ENCODE results near the gene SLC25A34.

SLC25A34 gene

GRCh38 chr1:15734901-15735300 lies 1.2 kb upstream of the SLC25A34 start:
- Histone ChIP-seq H3K9me3 (no peaks in the 10 kb centered on the region), H3K27me3 (no peaks in the 10 kb centered on the region), H3K4me3 (ENCODE audit: low read depth in 1 of 2, low read length in 1 of 2) (no peak overlapping the region), H3K27ac (no peak overlapping the region), H3K36me3 (peaks cover 56% of the 10 kb centered on the region), H3K4me1 (ENCODE audit: control insufficient read depth in 1 of 2, insufficient read depth in 1 of 2, low read depth in 1 of 2, low read length in 1 of 2) (no peaks in the 10 kb centered on the region)
- no peak for TF ChIP-seq CTCF (IDR thresholded peaks at IDR 0.05)

GRCh38 chr1:15735304-15736037 lies 587 bp upstream of the SLC25A34 start:
- H3K27me3 ChIP-seq = no peaks in the 10 kb centered on the region
- H3K27ac ChIP-seq = no peak overlapping the region
- no peaks in the 10 kb centered on the region for H3K9me3 ChIP-seq
- peaks cover 50% of the 10 kb centered on the region for H3K36me3 ChIP-seq
- no peaks in the 10 kb centered on the region for H3K4me1 ChIP-seq (ENCODE audit: control insufficient read depth in 1 of 2, insufficient read depth in 1 of 2, low read depth in 1 of 2, low read length in 1 of 2)
- no peak for TF ChIP-seq CTCF (IDR thresholded peaks at IDR 0.05)
- no peak overlapping the region for H3K4me3 ChIP-seq (ENCODE audit: low read depth in 1 of 2, low read length in 1 of 2)

- no peaks in the 10 kb centered on the region for H3K9me3 ChIP-seq
- no peak overlapping the region for H3K27ac ChIP-seq
- H3K4me3 ChIP-seq (ENCODE audit: low read depth in 1 of 2, low read length in 1 of 2) = no peak overlapping the region
- TF ChIP-seq CTCF (IDR thresholded peaks at IDR 0.05) = no peak
- no peaks in the 10 kb centered on the region for H3K4me1 ChIP-seq (ENCODE audit: control insufficient read depth in 1 of 2, insufficient read depth in 1 of 2, low read depth in 1 of 2, low read length in 1 of 2)
- H3K36me3 ChIP-seq = peaks cover 36% of the 10 kb centered on the region
- no peaks in the 10 kb centered on the region for H3K27me3 ChIP-seq
Measured at GRCh38 chr1:15736892-15737261, 819 bp downstream of the SLC25A34 start.

DNA sequence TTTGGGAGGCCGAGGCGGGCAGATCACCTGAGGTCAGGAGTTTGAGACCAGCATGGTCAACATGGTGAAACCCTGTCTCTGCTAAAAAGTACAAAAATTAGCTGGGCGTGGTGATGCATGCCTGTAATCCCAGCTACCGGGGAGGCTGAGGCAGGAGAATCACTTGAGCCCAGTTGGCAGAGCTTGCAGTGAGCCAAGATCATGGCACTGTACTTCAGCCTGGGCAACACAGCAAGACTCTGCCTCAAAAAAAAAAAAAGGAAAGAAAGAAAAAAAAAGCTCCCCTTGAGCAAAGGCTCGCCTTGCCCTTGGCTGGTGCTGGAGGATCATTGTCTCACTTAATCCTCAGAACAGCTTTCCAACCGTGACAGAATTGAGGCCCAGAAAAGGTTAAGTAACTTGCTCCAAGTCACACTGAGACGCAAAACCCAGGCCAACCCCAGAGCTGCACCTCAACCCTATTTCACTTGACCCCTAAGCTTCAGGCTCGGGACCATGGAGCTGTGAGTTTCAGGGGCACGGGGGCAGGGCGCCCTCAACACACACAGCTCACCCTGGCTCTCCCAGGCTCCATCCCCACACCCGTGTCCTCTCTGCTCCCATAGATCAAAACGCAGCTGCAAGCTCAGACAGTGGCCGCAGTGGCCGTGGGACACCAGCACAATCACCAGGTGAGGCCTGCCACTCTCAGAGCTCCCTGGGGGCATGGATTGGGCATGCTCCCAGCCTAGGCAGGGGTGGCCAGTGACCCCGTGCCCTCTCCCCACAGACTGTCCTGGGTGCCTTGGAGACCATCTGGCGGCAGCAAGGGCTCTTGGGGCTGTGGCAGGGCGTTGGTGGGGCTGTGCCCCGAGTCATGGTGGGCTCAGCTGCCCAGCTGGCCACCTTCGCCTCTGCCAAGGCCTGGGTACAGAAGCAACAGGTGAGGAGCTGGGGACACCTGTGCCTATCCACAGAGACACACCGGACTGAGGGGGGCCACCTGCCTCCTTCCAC lies 1.6 kb downstream of the SLC25A34 start:
- Histone ChIP-seq H3K4me1 (ENCODE audit: control insufficient read depth in 1 of 2, insufficient read depth in 1 of 2, low read depth in 1 of 2, low read length in 1 of 2) (no peaks in the 10 kb centered on the region), H3K27ac (no peak overlapping the region), H3K4me3 (ENCODE audit: low read depth in 1 of 2, low read length in 1 of 2) (no peak overlapping the region), H3K9me3 (no peaks in the 10 kb centered on the region), H3K36me3 (peaks cover 29% of the 10 kb centered on the region), H3K27me3 (no peaks in the 10 kb centered on the region)
- no peak for TF ChIP-seq CTCF (IDR thresholded peaks at IDR 0.05)

GRCh38 chr1:15738416-15739113 lies 2.5 kb downstream of the SLC25A34 start:
- no peak for TF ChIP-seq CTCF (IDR thresholded peaks at IDR 0.05)

More at GRCh38 chr1:15738416-15739113, 2.5 kb downstream of the SLC25A34 start:
- Histone ChIP-seq H3K36me3 (peaks cover 19% of the 10 kb centered on the region), H3K4me3 (ENCODE audit: low read depth in 1 of 2, low read length in 1 of 2) (no peak overlapping the region), H3K27ac (no peak overlapping the region), H3K4me1 (ENCODE audit: control insufficient read depth in 1 of 2, insufficient read depth in 1 of 2, low read depth in 1 of 2, low read length in 1 of 2) (no peaks in the 10 kb centered on the region), H3K9me3 (no peaks in the 10 kb centered on the region), H3K27me3 (no peaks in the 10 kb centered on the region)

Data from neutrophil (primary cell).